ENCODE data around the gene PRELID3B.

Gene PRELID3B

GRCh38 chr20:59015812-59016711 is 26.5 kb downstream of the PRELID3B start:
- 81% methylated on average over 16 of the region's 16 CpGs for WGBS
- Histone ChIP-seq H2BK5ac (ENCODE audit: low read depth, low read length, poor library complexity, severe bottlenecking) (no peak overlapping the region), H3K79me1 (replicated peaks; ENCODE audit: low read length, poor library complexity, severe bottlenecking) (peaks cover 9% of the 10 kb centered on the region), H3K9me3 (ENCODE audit: control insufficient read depth, low read length) (no peaks in the 10 kb centered on the region), H3K36me3 (ENCODE audit: control insufficient read depth in 1 of 2, insufficient read depth in 2 of 2, low read depth in 1 of 2, low read length in 2 of 2) (peaks cover 0 to 18% of the 10 kb centered on the region in 2 experiments), H3K9ac (ENCODE audit: low read length) (no peak overlapping the region), H2AFZ (ENCODE audit: low read depth, low read length) (no peak overlapping the region), H3K4me1 (ENCODE audit: control insufficient read depth, insufficient read depth, low read depth, low read length) (peaks cover 8% of the 10 kb centered on the region), H3K4ac (ENCODE audit: low read depth in 1 of 2, low read length in 2 of 2) (no peak overlapping the region), H3K18ac (ENCODE audit: low read depth in 1 of 2, low read length in 2 of 2) (no peak overlapping the region), H3K27me3 (ENCODE audit: control insufficient read depth in 1 of 2, insufficient read depth in 1 of 2, low read length in 2 of 2) (no peaks in the 10 kb centered on the region), H3K4me2 (ENCODE audit: low read length, poor library complexity, severe bottlenecking) (no peak overlapping the region), H3K23ac (ENCODE audit: low read length in 2 of 2) (no peak overlapping the region), H2BK15ac (ENCODE audit: low read depth, poor library complexity, severe bottlenecking) (no peak overlapping the region), H3K14ac (ENCODE audit: low read length in 2 of 2) (no peak overlapping the region), H3K4me3 (ENCODE audit: insufficient read depth in 1 of 2, low read depth in 1 of 2, low read length in 2 of 2) (no peak overlapping the region), H2BK120ac (ENCODE audit: low read depth, low read length) (no peak overlapping the region), H4K91ac (ENCODE audit: low read length) (no peak overlapping the region), H2AK5ac (ENCODE audit: low read length, severe bottlenecking) (peak overlapping the region; percentile 66), H4K8ac (ENCODE audit: low read length) (no peak overlapping the region), H2BK12ac (ENCODE audit: low read length in 2 of 2) (no peak overlapping the region), H3K27ac (ENCODE audit: low read length, poor library complexity, severe bottlenecking) (no peak overlapping the region)
- DNase-seq, result no peak

DNA sequence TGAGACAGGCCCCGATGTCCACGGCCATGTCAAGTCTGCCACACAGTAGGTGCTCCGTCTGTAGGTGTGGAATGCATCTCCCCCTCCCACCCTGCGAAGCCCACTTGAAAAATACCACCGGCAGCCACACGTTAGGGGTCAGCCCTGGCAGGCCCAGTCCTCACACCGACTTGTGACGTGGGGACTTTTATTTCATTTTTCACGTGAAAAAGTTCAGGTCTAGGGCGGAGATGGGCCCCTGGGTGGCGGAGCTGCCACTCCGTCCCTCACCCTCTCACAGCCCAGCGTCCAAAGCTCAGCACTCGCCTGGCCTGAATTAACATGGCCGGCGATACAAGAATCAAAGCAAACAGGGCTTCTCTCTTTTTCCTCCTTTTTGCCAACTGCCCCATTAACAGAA is 27.2 kb downstream of the PRELID3B start:
- Histone ChIP-seq H3K27me3 (ENCODE audit: control insufficient read depth in 1 of 2, insufficient read depth in 1 of 2, low read length in 2 of 2) (no peaks in the 10 kb centered on the region), H3K18ac (ENCODE audit: low read depth in 1 of 2, low read length in 2 of 2) (no peak overlapping the region), H3K36me3 (ENCODE audit: control insufficient read depth in 1 of 2, insufficient read depth in 2 of 2, low read depth in 1 of 2, low read length in 2 of 2) (peaks cover 0 to 18% of the 10 kb centered on the region in 2 experiments), H2BK5ac (ENCODE audit: low read depth, low read length, poor library complexity, severe bottlenecking) (no peak overlapping the region), H3K14ac (ENCODE audit: low read length in 2 of 2) (no peak overlapping the region), H2BK15ac (ENCODE audit: low read depth, poor library complexity, severe bottlenecking) (no peak overlapping the region), H3K4me2 (ENCODE audit: low read length, poor library complexity, severe bottlenecking) (no peak overlapping the region), H2AFZ (ENCODE audit: low read depth, low read length) (no peak overlapping the region), H2BK12ac (ENCODE audit: low read length in 2 of 2) (no peak overlapping the region), H4K91ac (ENCODE audit: low read length) (no peak overlapping the region), H2AK5ac (ENCODE audit: low read length, severe bottlenecking) (no peak overlapping the region), H3K23ac (ENCODE audit: low read length in 2 of 2) (no peak overlapping the region), H3K4ac (ENCODE audit: low read depth in 1 of 2, low read length in 2 of 2) (no peak overlapping the region), H4K8ac (ENCODE audit: low read length) (no peak overlapping the region), H3K9me3 (ENCODE audit: control insufficient read depth, low read length) (no peaks in the 10 kb centered on the region), H2BK120ac (ENCODE audit: low read depth, low read length) (no peak overlapping the region), H3K9ac (ENCODE audit: low read length) (no peak overlapping the region), H3K4me1 (ENCODE audit: control insufficient read depth, insufficient read depth, low read depth, low read length) (peaks cover 14% of the 10 kb centered on the region), H3K27ac (ENCODE audit: low read length, poor library complexity, severe bottlenecking) (no peak overlapping the region), H3K79me1 (replicated peaks; ENCODE audit: low read length, poor library complexity, severe bottlenecking) (peaks cover 9% of the 10 kb centered on the region), H3K4me3 (ENCODE audit: insufficient read depth in 1 of 2, low read depth in 1 of 2, low read length in 2 of 2) (no peak overlapping the region)
- WGBS, result 94% methylated on average over 16 of the region's 16 CpGs
- DNase-seq, result no peak

GRCh38 chr20:59014680-59015389 is 27.8 kb downstream of the PRELID3B start:
- Histone ChIP-seq H3K4me3 (ENCODE audit: insufficient read depth in 1 of 2, low read depth in 1 of 2, low read length in 2 of 2) (no peak overlapping the region), H3K23ac (ENCODE audit: low read length in 2 of 2) (no peak overlapping the region), H2BK15ac (ENCODE audit: low read depth, poor library complexity, severe bottlenecking) (no peak overlapping the region), H3K18ac (ENCODE audit: low read depth in 1 of 2, low read length in 2 of 2) (no peak overlapping the region), H3K4me1 (ENCODE audit: control insufficient read depth, insufficient read depth, low read depth, low read length) (peaks cover 16% of the 10 kb centered on the region), H2AFZ (ENCODE audit: low read depth, low read length) (no peak overlapping the region), H2BK12ac (ENCODE audit: low read length in 2 of 2) (no peak overlapping the region), H4K8ac (ENCODE audit: low read length) (no peak overlapping the region), H3K4me2 (ENCODE audit: low read length, poor library complexity, severe bottlenecking) (no peak overlapping the region), H3K27me3 (ENCODE audit: control insufficient read depth in 1 of 2, insufficient read depth in 1 of 2, low read length in 2 of 2) (no peaks in the 10 kb centered on the region), H4K91ac (ENCODE audit: low read length) (peak overlapping the region; percentile 43), H3K14ac (ENCODE audit: low read length in 2 of 2) (no peak overlapping the region), H3K4ac (ENCODE audit: low read depth in 1 of 2, low read length in 2 of 2) (no peak overlapping the region), H3K36me3 (ENCODE audit: control insufficient read depth in 1 of 2, insufficient read depth in 2 of 2, low read depth in 1 of 2, low read length in 2 of 2) (peaks cover 0 to 18% of the 10 kb centered on the region in 2 experiments), H3K79me1 (replicated peaks; ENCODE audit: low read length, poor library complexity, severe bottlenecking) (peaks cover 9% of the 10 kb centered on the region), H3K9ac (ENCODE audit: low read length) (no peak overlapping the region), H2BK5ac (ENCODE audit: low read depth, low read length, poor library complexity, severe bottlenecking) (no peak overlapping the region), H3K27ac (ENCODE audit: low read length, poor library complexity, severe bottlenecking) (no peak overlapping the region), H2AK5ac (ENCODE audit: low read length, severe bottlenecking) (no peak overlapping the region), H2BK120ac (ENCODE audit: low read depth, low read length) (no peak overlapping the region), H3K9me3 (ENCODE audit: control insufficient read depth, low read length) (no peaks in the 10 kb centered on the region)
- no peak for DNase-seq
- WGBS, result 97% methylated on average over 17 of the region's 17 CpGs

GRCh38 chr20:59013959-59014608 is 28.5 kb downstream of the PRELID3B start:
- Histone ChIP-seq H4K91ac (ENCODE audit: low read length) (no peak overlapping the region), H4K8ac (ENCODE audit: low read length) (no peak overlapping the region), H3K9me3 (ENCODE audit: control insufficient read depth, low read length) (no peaks in the 10 kb centered on the region), H3K4ac (ENCODE audit: low read depth in 1 of 2, low read length in 2 of 2) (no peak overlapping the region), H3K27me3 (ENCODE audit: control insufficient read depth in 1 of 2, insufficient read depth in 1 of 2, low read length in 2 of 2) (no peaks in the 10 kb centered on the region), H2BK120ac (ENCODE audit: low read depth, low read length) (no peak overlapping the region), H3K9ac (ENCODE audit: low read length) (no peak overlapping the region), H2BK5ac (ENCODE audit: low read depth, low read length, poor library complexity, severe bottlenecking) (no peak overlapping the region), H3K4me1 (ENCODE audit: control insufficient read depth, insufficient read depth, low read depth, low read length) (peaks cover 16% of the 10 kb centered on the region), H2AK5ac (ENCODE audit: low read length, severe bottlenecking) (no peak overlapping the region), H3K36me3 (ENCODE audit: control insufficient read depth in 1 of 2, insufficient read depth in 2 of 2, low read depth in 1 of 2, low read length in 2 of 2) (peaks cover 0 to 16% of the 10 kb centered on the region in 2 experiments), H2AFZ (ENCODE audit: low read depth, low read length) (no peak overlapping the region), H3K4me2 (ENCODE audit: low read length, poor library complexity, severe bottlenecking) (no peak overlapping the region), H3K4me3 (ENCODE audit: insufficient read depth in 1 of 2, low read depth in 1 of 2, low read length in 2 of 2) (no peak overlapping the region), H3K14ac (ENCODE audit: low read length in 2 of 2) (no peak overlapping the region), H3K79me1 (replicated peaks; ENCODE audit: low read length, poor library complexity, severe bottlenecking) (peaks cover 5% of the 10 kb centered on the region), H3K27ac (ENCODE audit: low read length, poor library complexity, severe bottlenecking) (no peak overlapping the region), H3K18ac (ENCODE audit: low read depth in 1 of 2, low read length in 2 of 2) (no peak overlapping the region), H3K23ac (ENCODE audit: low read length in 2 of 2) (no peak overlapping the region), H2BK15ac (ENCODE audit: low read depth, poor library complexity, severe bottlenecking) (no peak overlapping the region), H2BK12ac (ENCODE audit: low read length in 2 of 2) (no peak overlapping the region)
- DNase-seq, result no peak
- WGBS, result 81% methylated on average over 13 of the region's 13 CpGs
